Fibroblast of gingiva (primary cell): ENCODE results near the gene MYO5B.
A peak's percentile ranks its signal among the peaks of the same experiment; 100 is the strongest.

Source experiments
- DNase-seq: peaks from one replicate; pipeline ENCODE4 v3.0.0-alpha.2; 2011; ENCODE audit warnings: low read depth

The MYO5B gene

DNA sequence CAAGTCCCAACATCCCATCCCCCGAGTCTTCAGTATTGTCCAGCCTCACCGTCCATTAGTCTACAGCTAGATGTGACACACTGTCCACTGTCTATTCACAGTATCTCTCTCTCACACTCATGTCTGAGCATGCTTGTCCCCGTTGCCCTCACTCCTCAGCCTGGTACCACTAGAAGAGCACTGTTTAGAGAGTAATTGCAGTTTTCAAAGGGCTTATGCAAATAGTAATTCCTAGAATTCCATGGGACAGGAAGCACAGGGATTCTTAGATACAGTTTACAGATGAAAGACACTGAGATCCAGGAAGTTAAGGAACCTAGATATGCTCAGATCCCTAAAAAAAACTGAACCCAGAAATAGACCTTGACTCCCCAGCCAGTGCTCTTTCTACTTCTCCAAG lies 125.5 kb downstream of the MYO5B start:
- DNase-seq = no peak

GRCh38 chr18:50065527-50065926 lies 129.4 kb downstream of the MYO5B start:
- no peak for DNase-seq

GRCh38 chr18:50065039-50065438 lies 129.9 kb downstream of the MYO5B start:
- no peak for DNase-seq

DNA sequence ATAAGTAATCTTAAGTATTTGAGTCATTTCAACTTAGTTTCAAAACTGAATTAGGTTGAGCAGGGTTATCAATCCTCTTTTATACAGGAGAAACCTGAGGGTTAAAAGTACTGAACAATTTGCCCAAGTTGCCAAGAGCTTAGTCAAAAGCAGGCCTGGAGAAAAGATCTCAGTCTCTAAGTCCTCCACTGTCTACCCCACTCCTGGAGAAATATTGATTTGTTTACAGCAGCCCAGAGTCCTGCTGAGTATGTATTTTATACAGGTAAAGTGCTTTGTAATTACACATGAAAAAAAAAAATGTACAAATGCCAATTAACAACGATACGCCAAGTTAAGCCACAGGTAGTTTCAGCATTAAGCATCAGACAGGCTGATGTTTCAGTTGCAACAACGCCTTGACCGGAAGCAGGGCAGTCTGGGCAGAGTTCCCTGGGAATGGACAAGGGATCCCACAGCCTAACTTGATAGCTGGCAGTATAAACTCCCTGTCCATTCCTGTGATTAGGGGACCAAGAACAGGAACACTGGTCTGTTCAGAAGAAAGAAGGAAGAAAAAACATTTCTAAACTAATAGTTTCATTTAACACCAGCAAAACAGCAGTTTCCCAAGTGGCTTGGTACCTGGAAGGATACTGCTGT lies 132.9 kb downstream of the MYO5B start:
- no peak for DNase-seq

- no peak for DNase-seq
Measured at GRCh38 chr18:50060822-50061221, 134.1 kb downstream of the MYO5B start.

- DNase-seq = no peak
Measured at GRCh38 chr18:50058731-50059130, 136.2 kb downstream of the MYO5B start.

GRCh38 chr18:50057009-50057408 lies 137.9 kb downstream of the MYO5B start:
- no peak for DNase-seq

- no peak for DNase-seq
Measured at GRCh38 chr18:50056185-50056584, 138.8 kb downstream of the MYO5B start.

DNA sequence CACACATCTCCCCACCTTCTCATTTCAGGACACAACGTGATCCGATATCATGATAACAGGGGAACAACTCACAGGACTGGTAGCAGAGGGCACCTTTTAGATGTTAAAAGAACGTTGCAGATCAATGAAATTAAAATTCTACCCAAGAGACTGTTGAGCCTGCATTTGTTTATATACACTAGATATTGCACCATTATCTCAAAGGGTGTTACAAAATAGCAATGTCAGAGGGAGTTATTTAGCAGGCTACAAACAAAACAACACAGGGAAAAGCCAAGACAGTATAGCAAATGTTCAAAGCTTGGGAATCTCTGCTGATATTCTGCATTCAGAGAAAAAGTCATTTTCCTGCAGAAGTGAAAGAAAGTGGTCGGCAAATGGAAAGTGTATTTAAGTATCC lies 139.5 kb downstream of the MYO5B start:
- DNase-seq = no peak

GRCh38 chr18:50053111-50053510 lies 141.8 kb downstream of the MYO5B start:
- DNase-seq = no peak

- no peak for DNase-seq
Measured at GRCh38 chr18:50051288-50051687, 143.7 kb downstream of the MYO5B start.

- DNase-seq = no peak
Measured at GRCh38 chr18:50045126-50045525, 149.8 kb downstream of the MYO5B start.

GRCh38 chr18:50044402-50044801 lies 150.5 kb downstream of the MYO5B start:
- no peak for DNase-seq

GRCh38 chr18:50042611-50043010 lies 152.3 kb downstream of the MYO5B start:
- no peak for DNase-seq

- no peak for DNase-seq
Measured at GRCh38 chr18:50039746-50040145, 155.2 kb downstream of the MYO5B start.

DNA sequence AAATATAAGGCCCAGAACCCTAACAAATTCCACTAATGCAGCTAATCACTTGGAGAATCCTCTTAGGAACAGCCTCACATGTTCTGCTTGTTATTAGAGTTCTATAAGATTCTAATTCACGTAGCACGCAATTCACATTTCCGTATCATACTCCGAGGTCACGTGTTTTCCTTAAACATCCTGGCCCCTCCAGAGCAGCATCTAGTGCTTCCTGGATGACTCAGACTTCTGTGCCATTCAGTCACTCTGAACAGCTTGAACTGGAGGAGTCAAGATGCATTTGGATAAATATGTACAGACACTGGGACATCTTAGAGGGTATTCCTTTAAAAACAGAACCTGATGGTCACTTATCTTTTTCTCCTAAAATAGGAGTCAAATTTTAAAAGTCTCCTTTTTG lies 156.5 kb downstream of the MYO5B start:
- DNase-seq = no peak

DNA sequence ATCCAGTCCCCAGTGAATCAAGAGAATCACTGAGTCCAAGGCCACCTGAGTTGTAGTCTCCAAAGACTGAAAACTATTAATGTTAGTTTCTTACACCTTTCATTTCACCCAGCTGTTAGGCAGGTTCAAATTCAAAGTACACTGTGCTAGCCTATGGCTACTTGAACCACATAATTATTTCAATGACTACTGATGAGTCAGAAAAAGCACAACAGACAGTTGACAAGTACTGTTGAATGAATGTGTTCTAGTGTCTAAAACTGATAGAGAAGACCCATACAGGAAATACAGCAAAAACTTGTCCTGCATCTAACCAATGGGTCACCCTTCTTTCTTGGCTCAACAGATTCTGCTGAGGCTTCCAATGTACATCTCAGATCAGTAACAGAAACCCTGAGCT lies 160.9 kb downstream of the MYO5B start:
- no peak for DNase-seq

DNA sequence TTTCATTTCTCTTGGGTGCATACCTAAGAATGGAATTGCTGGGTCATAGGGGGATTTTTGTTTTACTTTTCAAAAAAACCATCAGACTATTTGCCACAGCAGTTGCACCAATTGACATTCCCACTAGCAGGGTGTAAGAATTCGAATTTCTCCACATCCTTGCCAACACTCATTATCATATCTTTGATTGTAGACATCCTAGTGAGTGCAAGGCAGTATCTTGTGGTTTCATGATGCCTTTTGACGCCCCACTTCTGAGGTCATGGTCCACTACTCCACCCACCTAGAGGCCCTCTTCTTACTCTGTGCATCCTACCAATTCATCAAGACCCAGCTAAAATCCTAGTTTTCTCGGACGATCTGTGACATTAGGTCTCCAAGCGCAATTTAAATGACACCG lies 161.9 kb downstream of the MYO5B start:
- no peak for DNase-seq

DNA sequence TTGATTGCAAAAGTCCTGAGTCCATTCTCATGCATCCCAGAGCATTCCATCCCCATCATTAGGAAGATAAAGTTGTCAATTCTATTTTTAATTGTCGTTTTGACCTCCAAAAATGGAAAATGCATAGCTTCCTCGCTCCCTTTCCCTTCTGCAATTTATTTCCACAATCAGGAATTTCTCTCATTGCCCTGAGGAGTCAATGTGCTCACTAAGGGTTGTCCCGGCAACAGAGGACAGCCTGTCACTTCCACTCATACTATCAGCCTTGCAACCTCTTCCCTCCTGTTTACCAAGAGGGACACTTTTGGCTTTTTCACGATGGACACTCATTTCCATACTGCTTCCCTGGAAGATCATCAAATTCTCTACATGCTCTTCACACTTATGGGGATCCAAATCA lies 164.8 kb downstream of the MYO5B start:
- no peak for DNase-seq

GRCh38 chr18:50027996-50028395 lies 167.0 kb downstream of the MYO5B start:
- no peak for DNase-seq

DNA sequence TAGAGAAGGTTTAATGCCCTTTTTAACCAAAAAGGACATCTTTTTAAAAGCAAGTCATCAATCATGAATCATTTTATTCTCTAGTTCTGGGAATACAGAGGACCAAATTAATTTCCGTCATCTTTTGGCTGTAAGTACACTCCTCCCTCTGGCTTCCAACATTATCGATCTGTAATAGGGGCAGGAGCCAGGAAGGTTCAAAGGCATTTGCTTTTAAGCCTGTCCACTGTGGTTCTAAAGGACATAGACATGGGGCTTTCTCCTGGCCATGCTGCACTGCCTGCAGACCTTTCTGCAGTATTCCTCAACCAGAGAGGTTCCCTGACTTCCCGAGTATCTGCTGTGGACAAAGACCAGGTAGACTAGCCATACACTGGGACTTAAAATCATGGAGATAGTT lies 170.5 kb downstream of the MYO5B start:
- DNase-seq = no peak

DNA sequence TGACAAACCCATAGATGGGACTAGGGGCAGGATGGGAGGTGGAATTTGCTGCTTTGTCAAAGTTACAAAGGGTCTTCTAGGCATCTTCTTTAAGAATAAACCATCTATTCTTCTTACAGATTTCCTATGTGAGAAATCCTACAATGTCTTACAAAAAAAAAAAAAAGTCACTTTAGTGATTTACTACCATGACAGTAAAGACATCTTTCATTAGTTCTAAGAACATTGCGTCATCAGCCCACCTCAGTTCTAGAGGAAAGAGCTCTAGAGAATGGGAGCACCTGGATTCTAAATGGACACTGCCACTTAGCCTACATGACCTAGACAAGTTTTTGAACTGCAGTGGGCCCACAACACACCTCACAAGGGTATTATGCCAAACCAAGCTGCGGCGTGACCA lies 172.0 kb downstream of the MYO5B start:
- DNase-seq = no peak

DNA sequence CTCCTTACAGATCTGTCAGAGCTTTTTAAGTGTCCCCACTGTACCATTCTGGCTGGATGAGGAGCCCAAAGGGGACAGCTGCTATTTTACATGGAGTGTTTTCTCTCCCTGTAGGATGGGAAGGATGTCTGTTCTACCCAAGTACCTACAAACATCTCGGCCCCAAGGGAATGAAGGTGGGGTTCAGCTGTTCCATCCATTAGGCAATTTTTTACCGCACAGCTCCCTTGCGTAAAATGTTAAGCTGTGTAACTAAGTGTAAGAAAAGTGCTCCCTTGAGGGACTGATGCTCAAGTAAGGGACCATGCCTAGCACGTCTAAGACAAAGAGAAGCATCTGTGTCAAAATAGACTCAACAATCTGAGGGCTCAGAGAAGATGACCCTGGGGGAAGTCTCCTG lies 180.3 kb downstream of the MYO5B start:
- DNase-seq = no peak

DNA sequence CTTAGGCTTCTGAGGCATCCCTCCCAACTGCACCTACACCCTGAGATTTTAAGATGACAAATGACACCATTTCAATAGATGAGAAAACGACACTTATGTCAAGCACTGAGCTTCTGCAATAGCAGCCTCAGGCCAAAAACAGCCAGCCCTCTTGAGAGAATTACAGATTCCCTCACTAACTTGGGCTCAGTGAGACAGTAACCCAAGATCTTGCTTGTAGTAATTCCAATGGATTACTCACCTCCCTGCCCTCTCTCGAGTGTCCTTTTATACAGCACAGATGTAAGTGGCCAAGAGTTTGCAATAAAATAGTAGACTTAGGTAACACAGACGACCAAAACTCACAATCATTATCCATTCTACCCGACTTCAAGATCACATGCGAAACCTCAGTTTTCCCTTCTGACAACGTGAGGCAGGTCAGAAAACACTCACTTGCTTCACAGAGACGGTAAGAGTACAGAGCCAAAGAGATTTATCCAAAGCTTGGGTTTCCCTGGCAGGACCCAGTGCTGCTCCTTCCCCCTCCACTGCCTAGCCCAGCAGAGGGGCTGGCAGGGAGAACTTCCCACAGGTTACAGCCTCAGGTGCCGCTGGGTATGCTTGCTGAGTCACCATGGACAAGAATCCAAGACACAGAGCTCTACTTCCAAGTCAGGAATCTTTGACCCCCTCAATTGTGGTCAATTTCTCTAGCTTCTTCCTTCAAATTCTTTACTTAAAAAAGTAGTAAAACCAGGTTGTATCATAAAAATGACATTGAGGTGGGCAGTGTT lies 181.4 kb downstream of the MYO5B start:
- DNase-seq = peak; percentile 78
